HCT116 (cell line): ENCODE results near the gene FICD. TPM values are rescaled to one million over a fixed set of nuclear protein-coding genes. Genes with fewer than 3 reads are reported as not detected.

ENCODE experiments used
- ATAC-seq: fragments of 200-7000 bp; cut with Tn5 transposase; 2 replicates; pipeline ENCODE4 v1.9.1; 2020; ENCODE audit warnings: mild to moderate bottlenecking, moderate library complexity
- BruUV-seq: library from RNA; stranded (reverse); fragments of 400-500 nt; replicated peaks from 2 replicates; lab custom pipeline; 2021; lab: Mats Ljungman, UMichigan
- CTCF ChIA-PET: fragments of 300-600 bp; sonication (Branson Sonifier 250); formaldehyde crosslinking; loops from one replicate; lab custom pipeline; 2021; ENCODE audit warnings: antibody characterized with exemption; lab: Charles Lee
- POLR2A ChIA-PET: fragments of 300-600, 350-600 bp; sonication (Branson Sonifier 250); formaldehyde crosslinking; loops from one replicate; lab custom pipeline; 2021; ENCODE audit warnings: antibody characterized with exemption; lab: Charles Lee
- RAD21 ChIA-PET, 2 experiments: fragments of 300-600 bp; sonication (Branson Sonifier 250); formaldehyde crosslinking; loops; one replicate each; lab custom pipeline; 2023; ENCODE audit warnings: low total read pairs in 2 of 2; ENCODE audit not compliant: uncharacterized antibody in 2 of 2, unreplicated experiment in 2 of 2, low non-redundant PET in 1 of 2; lab: Charles Lee
- DNase-seq: peaks from one replicate; pipeline ENCODE4 v3.0.0-alpha.2; 2010; ENCODE audit warnings: low read depth, low spot score
- H2AFZ ChIP-seq: fragments of 200-600 bp; shearing (Covaris generic), sonication (generic); 2 replicates; pipeline ENCODE4 v1.6.1; 2017; ENCODE audit warnings: low read depth, mixed run types, mixed read lengths, antibody characterized with exemption, low read length; ENCODE audit not compliant: poor library complexity, severe bottlenecking
- H3K27ac ChIP-seq: 2 replicates; pipeline ENCODE4 v1.5.1; 2012; ENCODE audit warnings: low read depth, low read length
- H3K27me3 ChIP-seq: fragments of 200-600 bp; sonication (generic); 2 replicates; pipeline ENCODE4 v1.6.1; 2016; ENCODE audit warnings: mixed run types, low read length, mixed read lengths; ENCODE audit not compliant: insufficient read depth
- H3K36me3 ChIP-seq, 2 experiments: fragments of 200-500 bp in 1 of 2; fragments of 200-600 bp in 1 of 2; sonication (Bioruptor generic) in 1 of 2; sonication (generic) in 1 of 2; 2 replicates each; pipeline versions ENCODE4 v1.5.1 to v1.6.1; 2014 to 2016; ENCODE audit warnings: low read length in 2 of 2, inconsistent platforms in 1 of 2, mixed read lengths in 1 of 2, mixed run types in 1 of 2; ENCODE audit not compliant: insufficient read depth in 2 of 2, control insufficient read depth in 1 of 2
- H3K4me1 ChIP-seq, 2 experiments: fragments of 200-600 bp in 1 of 2; sonication (generic) in 1 of 2; 2 replicates each; pipeline versions ENCODE4 v1.5.1 to v1.6.1; 2012 to 2017; ENCODE audit warnings: low read length in 2 of 2, inconsistent platforms in 1 of 2, mild to moderate bottlenecking in 1 of 2, mixed read lengths in 1 of 2, mixed run types in 1 of 2, moderate library complexity in 1 of 2; ENCODE audit not compliant: insufficient read depth in 2 of 2, control insufficient read depth in 1 of 2
- H3K4me2 ChIP-seq: fragments of 200-600 bp; sonication (generic); 2 replicates; pipeline ENCODE4 v1.6.1; 2017; ENCODE audit warnings: mixed run types, low read length, mixed read lengths
- H3K4me3 ChIP-seq, 2 experiments: fragments of 200-600 bp in 1 of 2; sonication (generic) in 1 of 2; replicated peaks in 1 of 2; 2 replicates each; pipeline ENCODE4 v1.5.1; 2011 to 2016; ENCODE audit warnings: low read length in 2 of 2, control low read depth in 1 of 2, low read depth in 1 of 2, mild to moderate bottlenecking in 1 of 2, mixed read lengths in 1 of 2, mixed run types in 1 of 2
- H3K79me2 ChIP-seq: fragments of 200-600 bp; sonication (generic); 2 replicates; pipeline ENCODE4 v1.6.1; 2017; ENCODE audit warnings: mild to moderate bottlenecking, mixed run types, low read length, moderate library complexity, mixed read lengths; ENCODE audit not compliant: insufficient read depth
- H3K9ac ChIP-seq: fragments of 200-600 bp; sonication (generic); 2 replicates; pipeline ENCODE4 v1.6.1; 2016; ENCODE audit warnings: low read length, mixed read lengths
- H3K9me2 ChIP-seq: fragments of 200-600 bp; sonication (generic), shearing (Covaris generic); 2 replicates; pipeline ENCODE4 v1.6.1; 2017; ENCODE audit warnings: mixed run types, mild to moderate bottlenecking, moderate library complexity; ENCODE audit not compliant: insufficient read depth
- H3K9me3 ChIP-seq, 2 experiments: fragments of 200-500 bp in 1 of 2; fragments of 200-600 bp in 1 of 2; sonication (Bioruptor generic) in 1 of 2; sonication (generic) in 1 of 2; 2 replicates each; pipeline ENCODE4 v1.6.1; 2014 to 2017; ENCODE audit warnings: low read length in 2 of 2, mixed read lengths in 2 of 2, inconsistent platforms in 1 of 2, low read depth in 1 of 2, mild to moderate bottlenecking in 1 of 2, mixed run types in 1 of 2, moderate library complexity in 1 of 2; ENCODE audit not compliant: control insufficient read depth in 1 of 2, insufficient read depth in 1 of 2
- H4K20me1 ChIP-seq: fragments of 200-600 bp; sonication (generic), shearing (Covaris generic); 2 replicates; pipeline ENCODE4 v1.6.1; 2017; ENCODE audit warnings: mixed run types, mild to moderate bottlenecking, moderate library complexity; ENCODE audit not compliant: insufficient read depth
- EGR1 ChIP-seq: IDR thresholded peaks from 2 replicates; pipeline ENCODE4 v1.6.1; 2012; ENCODE audit warnings: low read depth
- ELF1 ChIP-seq: IDR thresholded peaks from 2 replicates; pipeline ENCODE4 v1.6.1; 2012; ENCODE audit warnings: low read depth, borderline replicate concordance
- EZH2phosphoT487 ChIP-seq: fragments of 200-600 bp; IDR thresholded peaks from 2 replicates; pipeline ENCODE4 v1.6.1; 2018; ENCODE audit warnings: antibody characterized with exemption, borderline replicate concordance
- SP1 ChIP-seq: IDR thresholded peaks from 2 replicates; pipeline ENCODE4 v1.6.1; 2012; ENCODE audit warnings: low read depth
- ZNF274 ChIP-seq: fragments of 200-500 bp; sonication (Bioruptor generic); IDR thresholded peaks from 2 replicates; pipeline ENCODE4 v1.6.1; 2014; ENCODE audit warnings: mild to moderate bottlenecking, low read depth, low read length, inconsistent platforms
- intact Hi-C: fragments of 100-400 bp; cut with micrococcal nuclease; formaldehyde crosslinking; loops from 2 replicates; pipeline ENCODE4 v1.10.0; 2022
- total RNA-seq: library from RNA; stranded (reverse); gene quantifications from one replicate; pipeline ENCODE4 v1.2.1, GENCODE V29; 2021; ENCODE audit not compliant: unreplicated experiment

The FICD gene
- total RNA-seq, 1 experiment from 2014 or later = 5.1 TPM

DNA sequence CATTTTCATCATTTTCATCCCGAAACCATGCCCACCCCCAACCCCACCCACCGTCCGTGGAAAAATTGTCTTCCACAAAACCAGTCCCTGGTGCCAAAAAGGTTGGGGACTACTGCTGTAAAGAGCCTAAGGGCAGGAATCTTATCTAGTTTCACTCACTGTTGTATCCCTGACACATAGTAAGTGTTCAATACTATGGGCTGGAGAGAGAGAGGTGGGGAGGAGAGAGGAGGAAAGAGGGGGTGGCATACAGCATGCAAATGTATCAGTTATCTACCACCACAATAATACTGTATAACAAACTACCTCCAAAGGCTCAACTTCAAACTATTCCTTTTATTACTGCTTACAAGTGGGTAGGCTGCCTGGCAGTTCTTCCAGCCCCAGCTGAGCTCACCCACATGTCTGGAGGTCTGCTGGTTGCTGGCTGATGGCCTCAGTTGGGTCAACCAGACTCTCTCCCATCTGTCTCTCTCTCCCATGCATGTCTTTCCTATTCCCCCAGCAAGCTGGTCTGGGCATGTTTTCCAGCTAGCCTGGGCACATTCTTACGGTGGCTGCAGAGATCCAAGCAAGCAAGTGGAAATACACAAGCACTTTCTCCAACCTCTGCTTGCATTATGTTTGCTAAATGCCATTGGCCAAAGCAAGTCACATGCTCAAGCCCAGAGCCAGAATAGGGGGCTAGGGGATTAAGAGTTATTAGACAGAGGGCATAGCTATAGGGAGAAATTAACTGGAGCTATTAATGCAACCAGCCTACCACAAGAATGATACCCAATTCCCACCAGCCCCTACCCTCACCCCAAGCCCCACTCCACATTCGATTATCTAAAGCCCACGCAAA, 31.6 kb upstream of the FICD start:
- POLR2A ChIA-PET = no interaction called here
- Histone ChIP-seq H3K36me3 (no peaks in the 10 kb centered on the region), H3K27ac (no peak overlapping the region), H3K9me3 (no peaks in the 10 kb centered on the region), H3K4me1 (peaks cover 10 to 15% of the 10 kb centered on the region in 2 experiments), H3K4me2 (peak overlapping the region; percentile 49), H4K20me1 (no peaks in the 10 kb centered on the region), H3K27me3 (peaks cover 4% of the 10 kb centered on the region; the same call in 1 of the 2 replicates), H3K79me2 (no peaks in the 10 kb centered on the region), H3K9ac (no peak overlapping the region), H3K4me3 (no peak overlapping the region), H3K9me2 (no peaks in the 10 kb centered on the region), H2AFZ (peak overlapping the region; percentile 45)
- DNase-seq (no peak), ATAC-seq (peak; percentile 58)
- no peak for TF ChIP-seq ELF1
- no TSS peak for BruUV-seq
- intact Hi-C loops = no loop called here
- RAD21 ChIA-PET = interaction anchor here in 1 of 2 experiments (0.9 kb wide), 1 partner anchor 154 kb away, joined by 3 read pairs; no protein-coding TSS in a partner anchor
- CTCF ChIA-PET = no interaction called here

DNA sequence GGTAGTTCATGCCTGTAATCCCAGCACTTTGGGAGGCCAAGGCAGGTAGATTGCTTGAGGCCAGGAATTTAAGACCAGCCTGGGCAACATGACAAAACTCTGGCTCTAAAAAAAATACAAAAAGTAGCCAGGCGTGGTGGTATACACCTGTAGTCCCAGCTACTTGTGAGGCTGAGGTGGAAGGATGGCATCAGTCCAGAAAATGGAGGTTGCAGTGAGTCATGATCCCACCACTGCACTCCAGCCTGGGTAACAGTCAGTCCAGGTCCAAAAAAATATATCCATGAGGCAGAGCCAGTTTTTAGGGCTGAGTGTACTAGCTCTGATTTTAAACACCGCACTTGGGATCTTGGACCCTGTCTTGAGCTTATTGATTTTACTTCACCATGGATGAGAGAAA, 30.6 kb upstream of the FICD start:
- TF ChIP-seq EZH2phosphoT487 (no peak), SP1 (no peak), EGR1 (no peak), ZNF274 (no peak)
- intact Hi-C loops = no loop called here
- ChIA-PET CTCF (no interaction called here), POLR2A (no interaction called here), RAD21 (interaction anchor here in 1 of 2 experiments (0.9 kb wide), 1 partner anchor 155 kb away, joined by 3 read pairs; no protein-coding TSS in a partner anchor)
- H3K9me3 ChIP-seq = no peaks in the 10 kb centered on the region
- no peak for DNase-seq
- no peaks in the 10 kb centered on the region for H3K79me2 ChIP-seq
- H3K4me1 ChIP-seq = peaks cover 10 to 15% of the 10 kb centered on the region in 2 experiments
- no peaks in the 10 kb centered on the region for H4K20me1 ChIP-seq
- no TSS peak for BruUV-seq
- no peaks in the 10 kb centered on the region for H3K9me2 ChIP-seq
- peaks cover 4% of the 10 kb centered on the region; the same call in 1 of the 2 replicates for H3K27me3 ChIP-seq
- H3K4me2 ChIP-seq = no peak overlapping the region
- ATAC-seq = no peak
- H2AFZ ChIP-seq = no peak overlapping the region
- H3K27ac ChIP-seq = no peak overlapping the region
- no peaks in the 10 kb centered on the region for H3K36me3 ChIP-seq
- no peak overlapping the region for H3K9ac ChIP-seq
- no peak overlapping the region for H3K4me3 ChIP-seq
